Cardiac septum (tissue), 1 donor: ENCODE measurements around the gene COX6A1. TPM values are rescaled to one million over a fixed set of nuclear protein-coding genes. Genes with fewer than 3 reads are reported as not detected.
"Not testable (repeated sequence)": the region's sequence is repeated elsewhere in the genome, so short reads cannot be mapped to it uniquely, and the experiment has no call there.

Experiments used
- DNase-seq: peaks from one replicate; pipeline ENCODE4 v3.0.0-alpha.2; 2020; ENCODE audit warnings: low spot score
- intact Hi-C: fragments of 100-400 bp; cut with DNase I; formaldehyde crosslinking; loops from one replicate; pipeline ENCODE4 v1.14.0; 2022
- total RNA-seq: library from RNA; stranded (reverse); fragmentation: NEBNext Ultra II Directional; extraction: Animal tissue kit (Norgen Biotek cat#: 25700); gene quantifications from one replicate; pipeline ENCODE4 v1.2.1, GENCODE V29; 2021
- donor health status: DM: no; HTN: no; CAD: no.

The COX6A1 gene
- total RNA-seq, 1 donor from 2014 or later, result 232 TPM

- intact Hi-C loops, result no loop called here
- DNase-seq, result no peak
Observed at GRCh38 chr12:120422892-120423456, 14.9 kb upstream of the COX6A1 start.

GRCh38 chr12:120425797-120426196 lies 12.1 kb upstream of the COX6A1 start:
- DNase-seq, result no peak
- intact Hi-C loops, result no loop called here

- intact Hi-C loops, result no loop called here
- DNase-seq, result no peak
Observed at GRCh38 chr12:120428597-120429229, 9.2 kb upstream of the COX6A1 start.

- intact Hi-C loops, result no loop called here
- no peak for DNase-seq
Observed at GRCh38 chr12:120429368-120429767, 8.5 kb upstream of the COX6A1 start.

- peak; percentile 33 for DNase-seq
- intact Hi-C loops, result no loop called here
Observed at GRCh38 chr12:120432772-120433525, 5.0 kb upstream of the COX6A1 start.

GRCh38 chr12:120438495-120439198 lies 734 bp downstream of the COX6A1 start:
- DNase-seq, result no peak
- intact Hi-C loops, result no loop called here

GRCh38 chr12:120439646-120440247 lies 1.8 kb downstream of the COX6A1 start:
- intact Hi-C loops, result no loop called here
- DNase-seq, result no peak

GRCh38 chr12:120444676-120445075 lies 6.8 kb downstream of the COX6A1 start:
- intact Hi-C loops, result no loop called here
- no peak for DNase-seq

- intact Hi-C loops, result no loop called here
- peak; percentile 94 for DNase-seq
Observed at GRCh38 chr12:120445911-120446843, 8.3 kb downstream of the COX6A1 start, which contains the start of the genes GATC and TRIAP1. Gene GATC (plus strand): TSS chr12:120446444. CDS start chr12:120446481, 37 bp downstream. Gene TRIAP1 (minus strand): TSS chr12:120446384. CDS start chr12:120446372, 12 bp downstream.

- intact Hi-C loops, DNase-seq: not testable (repeated sequence)
Observed at GRCh38 chr12:120446844-120447178, 8.9 kb downstream of the COX6A1 start.

- DNase-seq, result no peak
Observed at GRCh38 chr12:120447992-120448391, 10.1 kb downstream of the COX6A1 start.

GRCh38 chr12:120452524-120452923 lies 14.6 kb downstream of the COX6A1 start:
- intact Hi-C loops, DNase-seq: not testable (repeated sequence)

More at GRCh38 chr12:120447992-120448391, 10.1 kb downstream of the COX6A1 start:
- intact Hi-C loops, result no loop called here

- intact Hi-C loops, result no loop called here
- DNase-seq, result no peak
Observed at GRCh38 chr12:120453060-120453750, 15.3 kb downstream of the COX6A1 start.

- intact Hi-C loops, result no loop called here
- DNase-seq, result no peak
Observed at GRCh38 chr12:120453977-120454376, 16.1 kb downstream of the COX6A1 start.

GRCh38 chr12:120455302-120455701 lies 17.4 kb downstream of the COX6A1 start:
- intact Hi-C loops, result no loop called here
- no peak for DNase-seq

- intact Hi-C loops, result no loop called here
- no peak for DNase-seq
Observed at GRCh38 chr12:120457133-120457532, 19.2 kb downstream of the COX6A1 start.

- no peak for DNase-seq
- intact Hi-C loops, result no loop called here
Observed at GRCh38 chr12:120460157-120460556, 22.2 kb downstream of the COX6A1 start.

- no peak for DNase-seq
- intact Hi-C loops, result no loop called here
Observed at GRCh38 chr12:120462099-120462640, 24.3 kb downstream of the COX6A1 start.
